ENCODE measurements around the gene ERVFRD-1.

GRCh38 chr6:11053307-11053706, 58.2 kb downstream of the ERVFRD-1 start:
- TF ChIP-seq EZH2phosphoT487 (IDR thresholded peaks at IDR 0.05; ENCODE audit: borderline replicate concordance, low read length) (no peak), CTCF (conservative IDR thresholded peaks at IDR 0.05; ENCODE audit: low read depth, low read length) (no peak), EZH2 (IDR thresholded peaks at IDR 0.05; ENCODE audit: low read length, unreplicated experiment) (no peak)
